Measurements from ENCODE around the gene LUC7L. TPM values are rescaled to one million over a fixed set of nuclear protein-coding genes. Genes with fewer than 3 reads are reported as not detected.
A peak's percentile ranks its signal among the peaks of the same experiment; 100 is the strongest.
"Not testable (repeated sequence)": the region's sequence is repeated elsewhere in the genome, so short reads cannot be mapped to it uniquely, and the experiment has no call there.

Gene LUC7L
- total RNA-seq, 1 donor from 2014 or later: 231 TPM

DNA sequence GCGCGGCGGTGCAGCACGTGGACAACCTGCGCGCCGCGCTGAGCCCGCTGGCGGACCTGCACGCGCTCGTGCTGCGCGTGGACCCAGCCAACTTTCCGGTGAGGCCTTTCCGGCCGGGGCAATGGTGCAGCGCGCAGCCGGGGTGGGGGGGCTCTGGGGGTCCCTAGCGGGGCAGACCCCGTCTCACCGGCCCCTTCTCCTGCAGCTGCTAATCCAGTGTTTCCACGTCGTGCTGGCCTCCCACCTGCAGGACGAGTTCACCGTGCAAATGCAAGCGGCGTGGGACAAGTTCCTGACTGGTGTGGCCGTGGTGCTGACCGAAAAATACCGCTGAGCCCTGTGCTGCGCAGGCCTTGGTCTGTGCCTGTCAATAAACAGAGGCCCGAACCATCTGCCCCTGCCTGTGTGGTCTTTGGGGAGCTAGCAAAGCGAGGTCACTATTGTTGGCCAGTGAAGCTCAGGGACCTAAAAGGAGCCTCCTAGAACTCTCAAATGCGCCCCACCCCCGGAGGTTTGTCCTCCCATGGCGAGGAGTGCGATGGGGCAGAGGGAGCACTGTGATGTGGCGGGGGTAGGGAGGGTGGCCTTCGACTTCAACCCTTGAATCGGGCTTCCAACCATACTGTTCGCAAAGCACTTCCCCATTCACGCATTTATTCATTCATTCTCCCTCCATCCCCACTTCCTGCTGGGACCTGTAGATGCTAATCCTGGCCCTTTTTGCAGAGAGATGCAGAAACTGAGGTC lies 62.7 kb downstream of the LUC7L start:
- Histone ChIP-seq H3K4me1 (peaks cover 11% of the 10 kb centered on the region), H3F3A (ENCODE audit: low read depth) (peaks cover 10% of the 10 kb centered on the region), H2AFZ (replicated peaks) (no peak overlapping the region), H3K9me3 (ENCODE audit: low read depth) (no peaks in the 10 kb centered on the region), H3K27me3 (peaks cover 84% of the 10 kb centered on the region), H3K4me2 (no peak overlapping the region), H3K4me3 (no peak overlapping the region), H3K79me2 (ENCODE audit: low read depth) (no peaks in the 10 kb centered on the region), H4K20me1 (ENCODE audit: low read depth) (peaks cover 56% of the 10 kb centered on the region), H3K36me3 (no peaks in the 10 kb centered on the region), H3K9ac (no peak overlapping the region), H3K27ac (no peak overlapping the region)
- Mint-ChIP-seq H3K36me3 (peaks cover 3% of the 10 kb centered on the region), H3K27me3 (ENCODE audit: insufficient read depth, low read depth) (peaks cover 66% of the 10 kb centered on the region), H3K4me3 (no peak overlapping the region), H3K4me1 (peaks cover 3% of the 10 kb centered on the region), H3K9me3 (peaks cover 5% of the 10 kb centered on the region), H3K27ac (no peak overlapping the region)
- no peak for TF ChIP-seq CTCF (IDR thresholded peaks at IDR 0.05)
- no peak for TF ChIP-seq EZH2 (IDR thresholded peaks at IDR 0.05)
- TF ChIP-seq EZH2phosphoT487 (IDR thresholded peaks at IDR 0.05): peak; percentile 5
- peak; percentile 43 for DNase-seq (ENCODE audit: low spot score)

GRCh38 chr16:165539-166374 lies 63.5 kb downstream of the LUC7L start, which contains the start of gene HBM:
Gene HBM, plus strand, starts transcription at chr16:165978. Its CDS starts 20 bp downstream, at chr16:165998.
- TF ChIP-seq EZH2 (IDR thresholded peaks at IDR 0.05) (peak; percentile 100), EZH2phosphoT487 (IDR thresholded peaks at IDR 0.05) (peak; percentile 99), CTCF (IDR thresholded peaks at IDR 0.05) (no peak)
- peaks cover under 1% of the 10 kb centered on the region for H3K36me3 Mint-ChIP-seq
- no peaks in the 10 kb centered on the region for H3K9me3 ChIP-seq (ENCODE audit: low read depth)
- H2AFZ ChIP-seq (replicated peaks): no peak within 1 kb of the TSS
- peak within 1 kb of the TSS; percentile 43 for H3K4me3 ChIP-seq
- no peaks in the 10 kb centered on the region for H3K79me2 ChIP-seq (ENCODE audit: low read depth)
- H4K20me1 ChIP-seq (ENCODE audit: low read depth): peaks cover 52% of the 10 kb centered on the region
- no peak within 1 kb of the TSS for H3K27ac ChIP-seq
- H3K27me3 Mint-ChIP-seq (ENCODE audit: insufficient read depth, low read depth): peaks cover 65% of the 10 kb centered on the region
- H3K27me3 ChIP-seq: peaks cover 84% of the 10 kb centered on the region
- no peak within 1 kb of the TSS for H3K9ac ChIP-seq
- no peaks in the 10 kb centered on the region for H3K36me3 ChIP-seq
- H3K9me3 Mint-ChIP-seq: peaks cover 3% of the 10 kb centered on the region
- H3F3A ChIP-seq (ENCODE audit: low read depth): peaks cover 10% of the 10 kb centered on the region
- peaks cover 11% of the 10 kb centered on the region for H3K4me1 ChIP-seq
- peaks cover 3% of the 10 kb centered on the region for H3K4me1 Mint-ChIP-seq
- H3K4me3 Mint-ChIP-seq: peak within 1 kb of the TSS; percentile 57
- H3K4me2 ChIP-seq: peak within 1 kb of the TSS; percentile 71
- DNase-seq (ENCODE audit: low spot score): peak; percentile 43
- H3K27ac Mint-ChIP-seq: no peak within 1 kb of the TSS

DNA sequence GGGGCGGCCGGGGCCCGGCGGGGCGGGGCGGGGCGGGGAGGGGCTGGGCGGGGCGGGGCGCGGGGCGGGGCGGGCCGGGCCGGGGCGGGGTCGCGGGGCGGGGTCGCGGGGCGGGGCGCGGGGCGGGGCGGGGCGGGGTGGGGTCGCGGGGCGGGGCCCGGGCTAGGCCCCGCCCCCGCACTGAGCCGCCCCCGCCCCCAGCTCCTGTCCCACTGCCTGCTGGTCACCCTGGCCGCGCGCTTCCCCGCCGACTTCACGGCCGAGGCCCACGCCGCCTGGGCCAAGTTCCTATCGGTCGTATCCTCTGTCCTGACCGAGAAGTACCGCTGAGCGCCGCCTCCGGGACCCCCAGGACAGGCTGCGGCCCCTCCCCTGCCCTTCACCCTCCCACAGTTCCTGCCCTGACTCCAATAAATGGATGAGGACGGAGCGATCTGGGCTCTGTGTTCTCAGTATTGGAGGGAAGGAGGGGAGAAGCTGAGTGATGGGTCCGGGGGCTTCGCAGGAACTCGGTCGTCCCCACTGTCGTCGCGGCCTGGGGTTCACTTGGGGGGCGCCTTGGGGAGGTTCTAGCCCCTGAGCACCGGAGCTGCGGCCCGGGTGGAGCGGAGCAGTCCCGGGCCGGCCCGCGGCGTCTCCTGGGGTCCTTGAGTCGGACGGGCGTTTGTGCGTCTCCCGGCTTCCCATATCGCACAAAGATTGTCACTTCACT lies 64.3 kb downstream of the LUC7L start:
- H3K9me3 Mint-ChIP-seq: no peaks in the 10 kb centered on the region
- no peak for TF ChIP-seq CTCF (IDR thresholded peaks at IDR 0.05)
- TF ChIP-seq EZH2phosphoT487 (IDR thresholded peaks at IDR 0.05): no peak
- no peak for TF ChIP-seq EZH2 (IDR thresholded peaks at IDR 0.05)
- H3K27me3 Mint-ChIP-seq (ENCODE audit: insufficient read depth, low read depth): peaks cover 57% of the 10 kb centered on the region
- peak overlapping the region; percentile 57 for H3K4me3 Mint-ChIP-seq
- Histone ChIP-seq H3F3A (ENCODE audit: low read depth) (peaks cover 10% of the 10 kb centered on the region), H3K9me3 (ENCODE audit: low read depth) (no peaks in the 10 kb centered on the region), H3K36me3 (no peaks in the 10 kb centered on the region), H3K27me3 (peaks cover 82% of the 10 kb centered on the region), H2AFZ (replicated peaks) (no peak overlapping the region), H3K9ac (no peak overlapping the region), H3K79me2 (ENCODE audit: low read depth) (no peaks in the 10 kb centered on the region), H3K4me3 (peak overlapping the region; percentile 43), H3K27ac (no peak overlapping the region), H4K20me1 (ENCODE audit: low read depth) (peaks cover 46% of the 10 kb centered on the region), H3K4me2 (peak overlapping the region; percentile 71), H3K4me1 (peaks cover 11% of the 10 kb centered on the region)
- peak; percentile 35 for DNase-seq (ENCODE audit: low spot score)
- no peaks in the 10 kb centered on the region for H3K36me3 Mint-ChIP-seq
- H3K4me1 Mint-ChIP-seq: peaks cover 3% of the 10 kb centered on the region
- H3K27ac Mint-ChIP-seq: no peak overlapping the region

DNA sequence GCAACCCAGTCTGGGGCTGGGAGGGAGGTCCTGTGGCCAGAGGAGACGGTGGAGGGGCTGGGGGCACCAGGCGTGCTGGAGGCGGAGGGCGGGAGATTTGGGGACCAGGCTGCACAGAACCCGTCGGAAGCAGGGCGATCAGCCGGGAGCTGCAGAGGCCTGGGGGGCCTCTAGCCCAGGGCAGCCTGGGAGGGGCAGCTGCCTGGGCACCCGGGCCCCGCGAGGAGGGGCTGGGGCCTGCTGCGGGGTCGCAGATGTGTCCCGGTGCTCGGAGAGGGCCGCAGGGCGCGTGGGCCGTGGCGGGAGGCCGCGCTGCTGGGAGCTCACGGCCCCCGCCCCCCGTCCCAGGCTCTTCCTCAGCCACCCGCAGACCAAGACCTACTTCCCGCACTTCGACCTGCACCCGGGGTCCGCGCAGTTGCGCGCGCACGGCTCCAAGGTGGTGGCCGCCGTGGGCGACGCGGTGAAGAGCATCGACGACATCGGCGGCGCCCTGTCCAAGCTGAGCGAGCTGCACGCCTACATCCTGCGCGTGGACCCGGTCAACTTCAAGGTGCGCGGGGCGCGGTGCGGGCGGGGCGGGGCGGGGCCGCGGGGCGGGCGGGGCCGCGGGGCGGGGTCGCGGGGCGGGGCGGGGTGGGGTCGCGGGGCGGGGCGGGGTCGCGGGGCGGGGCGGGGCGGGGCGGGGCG lies 65.0 kb downstream of the LUC7L start:
- H3K79me2 ChIP-seq (ENCODE audit: low read depth); H3K4me1 Mint-ChIP-seq; H3K9ac ChIP-seq; H3F3A ChIP-seq (ENCODE audit: low read depth); H3K36me3 Mint-ChIP-seq; H3K9me3 ChIP-seq (ENCODE audit: low read depth); H3K9me3 Mint-ChIP-seq; H3K36me3 ChIP-seq; H3K4me3 ChIP-seq; H3K4me2 ChIP-seq; H3K27ac Mint-ChIP-seq; H3K27ac ChIP-seq; H3K4me3 Mint-ChIP-seq; DNase-seq (ENCODE audit: low spot score); H2AFZ ChIP-seq (replicated peaks): not testable (repeated sequence)
- Histone ChIP-seq H3K4me1 (peaks cover 11% of the 10 kb centered on the region), H3K27me3 (peaks cover 80% of the 10 kb centered on the region), H4K20me1 (ENCODE audit: low read depth) (peaks cover 42% of the 10 kb centered on the region)
- peaks cover 55% of the 10 kb centered on the region for H3K27me3 Mint-ChIP-seq (ENCODE audit: insufficient read depth, low read depth)
